Endothelial cell of umbilical vein (primary cell): Measurements from ENCODE around the gene TANGO6.

Experiments used
- EZH2 ChIP-seq: IDR thresholded peaks from 2 replicates; pipeline ENCODE4 v1.6.1; 2012; ENCODE audit warnings: borderline replicate concordance, low read depth, mild to moderate bottlenecking, moderate library complexity, low read length, inconsistent platforms; ENCODE audit not compliant: severe bottlenecking
- GATA2 ChIP-seq: IDR thresholded peaks from 2 replicates; pipeline ENCODE4 v1.7.0; 2011; ENCODE audit warnings: low read depth, mild to moderate bottlenecking, moderate library complexity, mixed read lengths, low read length; ENCODE audit not compliant: insufficient read length, insufficient read depth
- JUN ChIP-seq: IDR thresholded peaks from 2 replicates; pipeline ENCODE4 v1.6.1; 2011; ENCODE audit warnings: borderline replicate concordance, low read depth; ENCODE audit not compliant: insufficient read length, insufficient read depth
- POLR2A ChIP-seq: IDR thresholded peaks from 2 replicates; pipeline ENCODE4 v1.6.1; 2012; ENCODE audit warnings: low read depth, mild to moderate bottlenecking, control low read depth, low read length
- POLR2AphosphoS5 ChIP-seq: IDR thresholded peaks from 2 replicates; pipeline ENCODE4 v1.6.1; 2012; ENCODE audit warnings: low read depth, mild to moderate bottlenecking, control low read depth, low read length, moderate library complexity; ENCODE audit not compliant: insufficient read depth
- TF ChIP-seq, protein P1 (sequence below), 2 donors: IDR thresholded peaks; 1 replicate in 1 of 2; 2 replicates in 1 of 2; pipeline ENCODE4 v1.5.1; 2011; ENCODE audit warnings: low read length in 2 of 2, mild to moderate bottlenecking in 2 of 2, moderate library complexity in 2 of 2, control low read depth in 1 of 2, inconsistent platforms in 1 of 2, low read depth in 1 of 2; ENCODE audit not compliant: insufficient read depth in 1 of 2; ENCODE audit errors: extremely low read depth in 1 of 2
- TF ChIP-seq, protein P2 (sequence below): IDR thresholded peaks from 2 replicates; pipeline ENCODE4 v1.6.1; 2011; ENCODE audit not compliant: insufficient read depth, insufficient read length

DNA sequence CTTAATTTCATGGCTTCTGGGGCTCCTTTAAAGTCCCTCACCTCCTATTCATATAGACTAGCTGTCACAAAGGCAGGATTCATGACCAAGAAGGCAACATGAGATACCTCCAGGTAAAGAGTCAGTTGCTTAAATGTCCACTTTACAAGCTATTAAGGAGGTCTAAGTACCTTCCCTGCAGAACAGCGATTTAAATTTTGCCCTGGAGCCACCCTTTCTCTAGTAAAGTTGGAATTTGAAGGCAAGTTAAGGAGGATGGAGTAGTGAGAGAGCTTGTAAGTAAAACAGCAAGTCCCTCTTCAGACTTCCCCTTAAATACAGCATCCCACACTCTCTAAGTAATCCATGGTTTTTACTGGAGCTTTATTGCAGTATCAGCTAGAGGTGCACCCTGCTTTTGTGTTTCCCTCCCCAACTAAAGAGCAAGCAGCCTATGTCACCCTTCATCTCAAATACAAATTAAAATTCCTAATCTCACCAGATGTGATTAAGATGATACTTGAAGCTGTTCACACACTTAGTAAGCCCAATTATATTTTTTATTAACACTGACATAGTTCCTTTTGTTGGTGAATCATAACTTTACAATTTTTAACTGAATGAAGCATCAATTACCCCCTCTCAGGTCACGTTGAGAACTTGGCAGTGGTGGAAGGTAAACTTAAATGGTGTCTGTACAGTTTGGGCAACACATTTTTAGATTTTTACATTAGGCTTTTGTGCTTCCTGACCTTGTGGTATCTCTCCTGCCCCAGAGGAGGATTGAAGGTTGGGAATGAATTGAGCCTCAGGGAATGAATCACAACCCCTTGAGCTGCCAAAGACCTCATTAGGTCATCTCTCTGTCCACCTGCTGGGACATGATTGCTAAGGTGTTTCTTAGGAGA lies 108.9 kb downstream of the TANGO6 start:
- TF ChIP-seq, protein P1, sequence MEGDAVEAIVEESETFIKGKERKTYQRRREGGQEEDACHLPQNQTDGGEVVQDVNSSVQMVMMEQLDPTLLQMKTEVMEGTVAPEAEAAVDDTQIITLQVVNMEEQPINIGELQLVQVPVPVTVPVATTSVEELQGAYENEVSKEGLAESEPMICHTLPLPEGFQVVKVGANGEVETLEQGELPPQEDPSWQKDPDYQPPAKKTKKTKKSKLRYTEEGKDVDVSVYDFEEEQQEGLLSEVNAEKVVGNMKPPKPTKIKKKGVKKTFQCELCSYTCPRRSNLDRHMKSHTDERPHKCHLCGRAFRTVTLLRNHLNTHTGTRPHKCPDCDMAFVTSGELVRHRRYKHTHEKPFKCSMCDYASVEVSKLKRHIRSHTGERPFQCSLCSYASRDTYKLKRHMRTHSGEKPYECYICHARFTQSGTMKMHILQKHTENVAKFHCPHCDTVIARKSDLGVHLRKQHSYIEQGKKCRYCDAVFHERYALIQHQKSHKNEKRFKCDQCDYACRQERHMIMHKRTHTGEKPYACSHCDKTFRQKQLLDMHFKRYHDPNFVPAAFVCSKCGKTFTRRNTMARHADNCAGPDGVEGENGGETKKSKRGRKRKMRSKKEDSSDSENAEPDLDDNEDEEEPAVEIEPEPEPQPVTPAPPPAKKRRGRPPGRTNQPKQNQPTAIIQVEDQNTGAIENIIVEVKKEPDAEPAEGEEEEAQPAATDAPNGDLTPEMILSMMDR (IDR thresholded peaks at IDR 0.05; ENCODE audit: extremely low read depth in 1 of 2, insufficient read depth in 1 of 2, low read depth in 1 of 2, low read length in 2 of 2) = no peak
- TF ChIP-seq POLR2A (no peak), POLR2AphosphoS5 (no peak), JUN (no peak), EZH2 (no peak), GATA2 (no peak)
- TF ChIP-seq, protein P2, sequence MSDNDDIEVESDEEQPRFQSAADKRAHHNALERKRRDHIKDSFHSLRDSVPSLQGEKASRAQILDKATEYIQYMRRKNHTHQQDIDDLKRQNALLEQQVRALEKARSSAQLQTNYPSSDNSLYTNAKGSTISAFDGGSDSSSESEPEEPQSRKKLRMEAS = no peak
